ENCODE results near the gene CFHR5.

DNA sequence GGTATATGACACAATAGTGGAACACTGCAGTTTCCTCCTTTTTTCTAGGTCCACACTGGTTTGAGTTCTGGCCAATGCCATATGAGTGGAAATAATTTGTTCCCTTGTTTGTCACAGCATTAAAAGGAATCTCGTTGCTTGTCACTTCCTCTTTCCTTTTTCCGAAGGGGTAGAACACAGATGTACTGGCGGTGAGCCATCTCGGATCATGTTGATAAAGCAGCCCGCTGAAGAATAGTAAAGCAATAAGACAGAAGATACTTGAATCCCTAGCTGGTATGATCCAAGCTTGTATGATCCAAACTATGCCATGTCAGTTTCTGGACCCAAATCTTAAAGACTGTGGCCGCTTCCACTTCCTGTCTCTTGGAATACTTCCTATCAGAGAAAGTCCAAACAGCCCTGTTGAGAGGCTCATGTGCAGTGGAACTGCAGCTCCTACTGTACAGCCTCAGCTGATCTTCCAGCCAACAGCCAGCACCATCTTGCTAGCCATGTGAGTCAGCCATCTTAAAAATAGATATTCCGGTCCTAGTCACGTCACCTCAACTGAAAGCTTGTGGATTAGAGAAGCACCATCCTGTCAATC is 40.3 kb downstream of the CFHR5 start:
- TF ChIP-seq, protein P1, sequence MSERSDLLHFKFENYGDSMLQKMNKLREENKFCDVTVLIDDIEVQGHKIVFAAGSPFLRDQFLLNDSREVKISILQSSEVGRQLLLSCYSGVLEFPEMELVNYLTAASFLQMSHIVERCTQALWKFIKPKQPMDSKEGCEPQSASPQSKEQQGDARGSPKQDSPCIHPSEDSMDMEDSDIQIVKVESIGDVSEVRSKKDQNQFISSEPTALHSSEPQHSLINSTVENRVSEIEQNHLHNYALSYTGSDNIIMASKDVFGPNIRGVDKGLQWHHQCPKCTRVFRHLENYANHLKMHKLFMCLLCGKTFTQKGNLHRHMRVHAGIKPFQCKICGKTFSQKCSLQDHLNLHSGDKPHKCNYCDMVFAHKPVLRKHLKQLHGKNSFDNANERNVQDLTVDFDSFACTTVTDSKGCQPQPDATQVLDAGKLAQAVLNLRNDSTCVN (tag by site-specific recombination; optimal IDR thresholded peaks at IDR 0.05) = no peak
- TF ChIP-seq, protein P2, sequence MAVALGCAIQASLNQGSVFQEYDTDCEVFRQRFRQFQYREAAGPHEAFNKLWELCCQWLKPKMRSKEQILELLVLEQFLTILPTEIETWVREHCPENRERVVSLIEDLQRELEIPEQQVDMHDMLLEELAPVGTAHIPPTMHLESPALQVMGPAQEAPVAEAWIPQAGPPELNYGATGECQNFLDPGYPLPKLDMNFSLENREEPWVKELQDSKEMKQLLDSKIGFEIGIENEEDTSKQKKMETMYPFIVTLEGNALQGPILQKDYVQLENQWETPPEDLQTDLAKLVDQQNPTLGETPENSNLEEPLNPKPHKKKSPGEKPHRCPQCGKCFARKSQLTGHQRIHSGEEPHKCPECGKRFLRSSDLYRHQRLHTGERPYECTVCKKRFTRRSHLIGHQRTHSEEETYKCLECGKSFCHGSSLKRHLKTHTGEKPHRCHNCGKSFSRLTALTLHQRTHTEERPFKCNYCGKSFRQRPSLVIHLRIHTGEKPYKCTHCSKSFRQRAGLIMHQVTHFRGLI (tag by site-specific recombination; IDR thresholded peaks at IDR 0.05) = no peak
- TF ChIP-seq, protein P3, sequence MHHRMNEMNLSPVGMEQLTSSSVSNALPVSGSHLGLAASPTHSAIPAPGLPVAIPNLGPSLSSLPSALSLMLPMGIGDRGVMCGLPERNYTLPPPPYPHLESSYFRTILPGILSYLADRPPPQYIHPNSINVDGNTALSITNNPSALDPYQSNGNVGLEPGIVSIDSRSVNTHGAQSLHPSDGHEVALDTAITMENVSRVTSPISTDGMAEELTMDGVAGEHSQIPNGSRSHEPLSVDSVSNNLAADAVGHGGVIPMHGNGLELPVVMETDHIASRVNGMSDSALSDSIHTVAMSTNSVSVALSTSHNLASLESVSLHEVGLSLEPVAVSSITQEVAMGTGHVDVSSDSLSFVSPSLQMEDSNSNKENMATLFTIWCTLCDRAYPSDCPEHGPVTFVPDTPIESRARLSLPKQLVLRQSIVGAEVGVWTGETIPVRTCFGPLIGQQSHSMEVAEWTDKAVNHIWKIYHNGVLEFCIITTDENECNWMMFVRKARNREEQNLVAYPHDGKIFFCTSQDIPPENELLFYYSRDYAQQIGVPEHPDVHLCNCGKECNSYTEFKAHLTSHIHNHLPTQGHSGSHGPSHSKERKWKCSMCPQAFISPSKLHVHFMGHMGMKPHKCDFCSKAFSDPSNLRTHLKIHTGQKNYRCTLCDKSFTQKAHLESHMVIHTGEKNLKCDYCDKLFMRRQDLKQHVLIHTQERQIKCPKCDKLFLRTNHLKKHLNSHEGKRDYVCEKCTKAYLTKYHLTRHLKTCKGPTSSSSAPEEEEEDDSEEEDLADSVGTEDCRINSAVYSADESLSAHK (tag by site-specific recombination; IDR thresholded peaks at IDR 0.05) = no peak
- TF ChIP-seq, protein P4, sequence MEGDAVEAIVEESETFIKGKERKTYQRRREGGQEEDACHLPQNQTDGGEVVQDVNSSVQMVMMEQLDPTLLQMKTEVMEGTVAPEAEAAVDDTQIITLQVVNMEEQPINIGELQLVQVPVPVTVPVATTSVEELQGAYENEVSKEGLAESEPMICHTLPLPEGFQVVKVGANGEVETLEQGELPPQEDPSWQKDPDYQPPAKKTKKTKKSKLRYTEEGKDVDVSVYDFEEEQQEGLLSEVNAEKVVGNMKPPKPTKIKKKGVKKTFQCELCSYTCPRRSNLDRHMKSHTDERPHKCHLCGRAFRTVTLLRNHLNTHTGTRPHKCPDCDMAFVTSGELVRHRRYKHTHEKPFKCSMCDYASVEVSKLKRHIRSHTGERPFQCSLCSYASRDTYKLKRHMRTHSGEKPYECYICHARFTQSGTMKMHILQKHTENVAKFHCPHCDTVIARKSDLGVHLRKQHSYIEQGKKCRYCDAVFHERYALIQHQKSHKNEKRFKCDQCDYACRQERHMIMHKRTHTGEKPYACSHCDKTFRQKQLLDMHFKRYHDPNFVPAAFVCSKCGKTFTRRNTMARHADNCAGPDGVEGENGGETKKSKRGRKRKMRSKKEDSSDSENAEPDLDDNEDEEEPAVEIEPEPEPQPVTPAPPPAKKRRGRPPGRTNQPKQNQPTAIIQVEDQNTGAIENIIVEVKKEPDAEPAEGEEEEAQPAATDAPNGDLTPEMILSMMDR (tag by site-specific recombination; IDR thresholded peaks at IDR 0.05) = no peak
- TF ChIP-seq KLF10 (tag by site-specific recombination; IDR thresholded peaks at IDR 0.05) = no peak
- no peak for TF ChIP-seq SALL2 (tag by site-specific recombination; IDR thresholded peaks at IDR 0.05; ENCODE audit: borderline replicate concordance)
- TF ChIP-seq ZFHX2 (tag by site-specific recombination; conservative IDR thresholded peaks at IDR 0.05) = no peak
- no peak for TF ChIP-seq RBAK (tag by site-specific recombination; IDR thresholded peaks at IDR 0.05)
- no peak for TF ChIP-seq SETDB1 (IDR thresholded peaks at IDR 0.05; ENCODE audit: insufficient read length, low read length)
- no peak for TF ChIP-seq BCL11A (tag by site-specific recombination; IDR thresholded peaks at IDR 0.05; ENCODE audit: low read depth)
- TF ChIP-seq, protein P5, sequence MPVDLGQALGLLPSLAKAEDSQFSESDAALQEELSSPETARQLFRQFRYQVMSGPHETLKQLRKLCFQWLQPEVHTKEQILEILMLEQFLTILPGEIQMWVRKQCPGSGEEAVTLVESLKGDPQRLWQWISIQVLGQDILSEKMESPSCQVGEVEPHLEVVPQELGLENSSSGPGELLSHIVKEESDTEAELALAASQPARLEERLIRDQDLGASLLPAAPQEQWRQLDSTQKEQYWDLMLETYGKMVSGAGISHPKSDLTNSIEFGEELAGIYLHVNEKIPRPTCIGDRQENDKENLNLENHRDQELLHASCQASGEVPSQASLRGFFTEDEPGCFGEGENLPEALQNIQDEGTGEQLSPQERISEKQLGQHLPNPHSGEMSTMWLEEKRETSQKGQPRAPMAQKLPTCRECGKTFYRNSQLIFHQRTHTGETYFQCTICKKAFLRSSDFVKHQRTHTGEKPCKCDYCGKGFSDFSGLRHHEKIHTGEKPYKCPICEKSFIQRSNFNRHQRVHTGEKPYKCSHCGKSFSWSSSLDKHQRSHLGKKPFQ (tag by site-specific recombination; IDR thresholded peaks at IDR 0.05) = no peak
- TF ChIP-seq SCRT1 (tag by site-specific recombination; IDR thresholded peaks at IDR 0.05; ENCODE audit: borderline replicate concordance) = no peak
- TF ChIP-seq, protein P6, sequence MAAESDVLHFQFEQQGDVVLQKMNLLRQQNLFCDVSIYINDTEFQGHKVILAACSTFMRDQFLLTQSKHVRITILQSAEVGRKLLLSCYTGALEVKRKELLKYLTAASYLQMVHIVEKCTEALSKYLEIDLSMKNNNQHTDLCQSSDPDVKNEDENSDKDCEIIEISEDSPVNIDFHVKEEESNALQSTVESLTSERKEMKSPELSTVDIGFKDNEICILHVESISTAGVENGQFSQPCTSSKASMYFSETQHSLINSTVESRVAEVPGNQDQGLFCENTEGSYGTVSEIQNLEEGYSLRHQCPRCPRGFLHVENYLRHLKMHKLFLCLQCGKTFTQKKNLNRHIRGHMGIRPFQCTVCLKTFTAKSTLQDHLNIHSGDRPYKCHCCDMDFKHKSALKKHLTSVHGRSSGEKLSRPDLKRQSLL (tag by site-specific recombination; IDR thresholded peaks at IDR 0.05) = no peak
- no peak for TF ChIP-seq ZBTB7A (tag by site-specific recombination; IDR thresholded peaks at IDR 0.05; ENCODE audit: low read depth)

Data from HEK293 (cell line).